GM19438 (cell line): ENCODE measurements around the gene CLASP1.

ENCODE experiments used
- ATAC-seq: cut with Tn5 transposase; IDR thresholded peaks from one replicate; pipeline ENCODE4 v1.9.1; 2021; ENCODE audit warnings: low read depth; ENCODE audit not compliant: unreplicated experiment

Gene CLASP1

GRCh38 chr2:121513597-121514333 is 135.5 kb downstream of the CLASP1 start:
- no peak for ATAC-seq

- no peak for ATAC-seq
These were observed 138.4 kb downstream of the CLASP1 start for GRCh38 chr2:121510857-121511256.

- ATAC-seq = no peak
These were observed 142.6 kb downstream of the CLASP1 start for GRCh38 chr2:121506621-121507020.

- no peak for ATAC-seq
These were observed 143.2 kb downstream of the CLASP1 start for GRCh38 chr2:121505986-121506586.

DNA sequence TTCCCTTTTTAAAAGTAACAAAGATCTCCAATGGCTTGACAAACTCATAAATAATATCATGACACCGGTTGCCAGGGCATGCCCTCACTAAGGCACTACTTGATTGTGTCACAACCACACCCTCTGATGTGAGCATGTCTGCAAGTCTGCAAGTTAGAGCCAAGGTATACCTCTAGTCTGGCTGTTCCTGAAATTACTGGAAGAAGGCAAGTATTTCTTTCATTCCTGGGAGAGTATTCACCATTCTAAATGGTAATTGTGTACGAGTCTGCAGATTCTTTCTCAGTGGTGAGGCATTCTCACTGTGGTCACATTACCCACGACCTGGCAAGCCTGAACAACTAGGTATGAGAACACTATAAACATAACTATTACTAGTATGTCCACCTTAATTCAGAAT is 144.3 kb downstream of the CLASP1 start:
- no peak for ATAC-seq

GRCh38 chr2:121504316-121504715 is 144.9 kb downstream of the CLASP1 start:
- no peak for ATAC-seq

DNA sequence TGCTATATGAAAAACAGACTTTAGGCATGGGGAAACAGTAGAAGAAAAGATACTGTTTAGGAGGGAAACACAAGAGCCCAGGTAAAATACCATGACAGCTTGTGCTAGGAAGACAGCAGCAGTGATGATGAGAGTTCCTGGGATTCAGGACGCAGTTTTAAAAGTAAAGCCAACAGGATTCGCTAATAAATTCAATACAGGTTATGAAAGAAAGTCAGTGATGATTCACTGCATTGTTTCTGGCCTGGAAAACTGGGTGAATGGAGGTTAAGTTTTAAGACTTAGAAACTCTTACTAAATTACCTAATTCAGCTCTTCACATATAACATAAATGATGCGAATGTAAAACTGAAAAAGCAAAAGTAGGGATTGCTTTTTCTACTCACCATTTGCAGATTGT is 146.5 kb downstream of the CLASP1 start:
- ATAC-seq = no peak

GRCh38 chr2:121502246-121502645 is 147.0 kb downstream of the CLASP1 start:
- ATAC-seq = no peak

DNA sequence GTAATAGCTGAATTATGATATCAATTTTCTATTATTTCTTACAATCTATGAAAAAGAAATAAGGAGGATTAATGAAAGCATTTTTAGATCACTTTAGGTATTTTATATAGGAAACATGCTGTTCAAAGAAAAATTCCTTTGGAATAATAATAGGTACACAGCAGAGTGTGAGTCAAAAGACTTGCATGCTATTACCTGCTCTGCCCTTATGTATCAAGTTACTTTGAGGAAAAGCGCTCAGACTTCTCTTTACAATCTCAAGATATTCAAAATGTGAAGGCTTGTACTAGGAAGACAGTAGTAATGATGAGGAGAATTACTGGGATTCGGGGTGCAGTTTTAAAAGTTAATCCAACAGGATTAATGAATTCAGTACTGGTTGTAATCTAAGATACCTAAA is 147.7 kb downstream of the CLASP1 start:
- no peak for ATAC-seq

GRCh38 chr2:121501031-121501430 is 148.2 kb downstream of the CLASP1 start:
- ATAC-seq = no peak

DNA sequence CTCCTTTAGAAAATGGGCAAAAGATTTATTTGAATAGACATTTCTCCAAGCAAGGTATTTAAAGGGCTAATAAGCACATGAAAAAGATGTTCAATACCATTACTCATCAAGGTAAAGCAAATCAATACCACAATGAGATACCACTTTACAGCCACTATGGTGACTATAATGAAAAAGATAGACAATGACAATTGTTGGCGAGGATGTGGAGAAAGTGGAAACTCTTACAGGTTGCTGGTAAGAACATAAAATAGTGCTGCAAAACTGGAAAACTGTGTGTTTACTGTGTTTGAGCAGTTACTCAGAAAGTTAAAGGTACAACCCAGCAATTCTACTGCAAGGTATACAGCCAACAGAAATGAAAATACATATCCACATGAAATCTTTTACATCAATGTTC is 150.5 kb downstream of the CLASP1 start:
- ATAC-seq = no peak

- no peak for ATAC-seq
These were observed 156.9 kb downstream of the CLASP1 start for GRCh38 chr2:121492409-121492808.

DNA sequence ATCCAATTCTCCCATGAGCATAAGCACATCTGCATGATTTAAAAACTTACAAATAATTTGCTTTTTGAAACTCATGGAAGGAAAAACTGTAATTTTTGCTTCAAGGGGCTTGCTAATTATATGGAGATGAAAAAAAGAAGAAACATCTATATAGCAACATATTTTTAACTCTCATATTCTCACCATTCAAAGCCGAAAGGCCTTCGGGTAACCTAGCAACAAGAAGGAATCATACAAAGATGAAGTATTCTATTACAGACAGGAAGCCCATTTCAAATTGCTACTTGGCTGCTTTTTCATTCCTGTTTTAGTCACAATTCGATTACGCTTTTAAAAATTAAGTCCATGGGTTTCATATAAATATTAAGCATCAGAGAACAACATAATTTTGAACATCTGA is 157.7 kb downstream of the CLASP1 start:
- no peak for ATAC-seq

DNA sequence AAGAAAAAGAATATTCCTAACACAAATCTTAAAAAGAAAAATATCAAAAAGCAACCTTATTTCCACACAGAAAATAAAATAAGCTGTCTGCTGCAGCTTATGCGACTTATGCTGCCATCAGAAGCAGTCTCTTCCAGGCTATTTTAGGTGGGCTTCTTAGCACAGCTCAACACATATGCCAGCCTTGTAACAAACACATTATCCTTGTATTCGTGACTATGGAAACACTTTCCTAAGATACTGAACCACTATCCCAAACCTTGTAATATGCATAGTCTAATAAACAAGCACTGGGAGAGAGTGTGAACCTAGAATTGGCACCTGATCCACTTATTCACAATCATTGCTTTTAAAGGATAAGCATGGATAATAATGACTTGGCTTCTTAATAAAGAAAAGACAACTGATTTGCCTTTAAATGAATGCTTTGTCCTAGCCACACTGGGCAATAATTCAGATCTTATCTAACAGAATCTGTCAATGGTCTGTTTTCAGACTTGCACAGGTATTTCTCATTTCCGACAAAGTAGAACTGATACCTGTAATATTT is 158.6 kb downstream of the CLASP1 start:
- ATAC-seq = no peak

- ATAC-seq = no peak
These were observed 159.2 kb downstream of the CLASP1 start for GRCh38 chr2:121489911-121490583.

DNA sequence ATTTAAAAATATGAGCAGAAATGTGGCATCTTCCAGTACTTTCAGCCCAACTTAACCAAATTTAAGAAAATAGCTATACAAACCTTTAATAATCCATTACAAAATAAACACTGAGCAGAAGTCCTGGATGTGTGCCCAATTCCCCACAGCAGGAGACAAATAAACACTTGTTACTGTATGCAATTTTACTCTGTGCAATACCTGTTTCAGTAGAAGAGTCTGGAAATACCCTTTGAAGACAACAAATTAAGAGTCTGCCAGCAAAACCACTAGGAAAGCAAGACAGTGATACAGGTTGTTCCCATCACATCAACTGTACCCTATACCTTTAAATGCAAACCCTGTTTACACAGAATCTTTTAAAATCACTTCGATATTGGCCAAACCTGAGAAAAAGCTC is 160.0 kb downstream of the CLASP1 start:
- no peak for ATAC-seq

- no peak for ATAC-seq
These were observed 163.0 kb downstream of the CLASP1 start for GRCh38 chr2:121486191-121486790.

DNA sequence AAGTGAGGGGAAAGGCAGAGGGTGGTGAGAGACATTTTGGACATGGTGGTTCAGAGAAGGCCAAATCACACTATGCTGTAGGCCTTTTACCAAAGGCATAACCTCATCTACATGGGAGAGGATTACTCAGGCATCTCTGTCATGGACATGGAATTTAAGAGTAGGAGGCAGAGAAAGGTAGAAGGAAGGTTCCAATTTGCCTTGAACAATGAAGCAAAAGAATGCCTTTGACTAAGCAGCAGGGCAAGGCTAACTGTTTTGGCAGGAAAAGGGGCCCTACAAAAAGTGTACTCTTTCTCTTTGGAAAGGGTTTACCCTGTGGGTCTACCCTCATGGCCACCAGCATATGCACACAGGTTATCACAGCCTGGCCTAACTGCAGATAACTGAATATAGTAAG is 164.2 kb downstream of the CLASP1 start:
- no peak for ATAC-seq

GRCh38 chr2:121483846-121484245 is 165.4 kb downstream of the CLASP1 start:
- ATAC-seq = no peak

- ATAC-seq = no peak
These were observed 166.2 kb downstream of the CLASP1 start for GRCh38 chr2:121483021-121483420.

- ATAC-seq = no peak
These were observed 168.4 kb downstream of the CLASP1 start for GRCh38 chr2:121480826-121481225.
